Measurements from ENCODE around the gene HOXA6.

DNA sequence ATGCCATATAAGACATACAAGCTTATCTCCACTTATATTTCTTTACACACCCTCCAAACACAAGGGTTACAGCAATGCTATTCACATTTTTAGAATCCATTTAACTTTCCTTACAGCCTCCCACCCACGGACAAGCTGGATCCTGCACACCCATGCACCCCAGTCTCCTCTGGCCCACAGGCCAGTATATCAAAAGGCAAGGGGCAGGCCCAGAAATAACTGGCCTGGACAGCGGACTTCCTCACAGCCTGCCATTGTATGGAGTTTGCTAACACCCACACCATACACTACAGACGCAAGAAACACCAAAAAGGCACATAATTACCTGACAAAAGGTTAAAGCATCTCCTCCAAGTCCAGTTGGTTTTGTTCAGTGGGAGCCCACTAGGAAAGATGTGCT lies 29.0 kb downstream of the HOXA6 start:
- TF ChIP-seq, protein P1, sequence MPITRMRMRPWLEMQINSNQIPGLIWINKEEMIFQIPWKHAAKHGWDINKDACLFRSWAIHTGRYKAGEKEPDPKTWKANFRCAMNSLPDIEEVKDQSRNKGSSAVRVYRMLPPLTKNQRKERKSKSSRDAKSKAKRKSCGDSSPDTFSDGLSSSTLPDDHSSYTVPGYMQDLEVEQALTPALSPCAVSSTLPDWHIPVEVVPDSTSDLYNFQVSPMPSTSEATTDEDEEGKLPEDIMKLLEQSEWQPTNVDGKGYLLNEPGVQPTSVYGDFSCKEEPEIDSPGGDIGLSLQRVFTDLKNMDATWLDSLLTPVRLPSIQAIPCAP (CRISPR knock-in tag; IDR thresholded peaks at IDR 0.05), result no peak
- TF ChIP-seq, protein P2, sequence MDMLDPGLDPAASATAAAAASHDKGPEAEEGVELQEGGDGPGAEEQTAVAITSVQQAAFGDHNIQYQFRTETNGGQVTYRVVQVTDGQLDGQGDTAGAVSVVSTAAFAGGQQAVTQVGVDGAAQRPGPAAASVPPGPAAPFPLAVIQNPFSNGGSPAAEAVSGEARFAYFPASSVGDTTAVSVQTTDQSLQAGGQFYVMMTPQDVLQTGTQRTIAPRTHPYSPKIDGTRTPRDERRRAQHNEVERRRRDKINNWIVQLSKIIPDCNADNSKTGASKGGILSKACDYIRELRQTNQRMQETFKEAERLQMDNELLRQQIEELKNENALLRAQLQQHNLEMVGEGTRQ (CRISPR knock-in tag; IDR thresholded peaks at IDR 0.05), result no peak
- TF ChIP-seq, protein P3, sequence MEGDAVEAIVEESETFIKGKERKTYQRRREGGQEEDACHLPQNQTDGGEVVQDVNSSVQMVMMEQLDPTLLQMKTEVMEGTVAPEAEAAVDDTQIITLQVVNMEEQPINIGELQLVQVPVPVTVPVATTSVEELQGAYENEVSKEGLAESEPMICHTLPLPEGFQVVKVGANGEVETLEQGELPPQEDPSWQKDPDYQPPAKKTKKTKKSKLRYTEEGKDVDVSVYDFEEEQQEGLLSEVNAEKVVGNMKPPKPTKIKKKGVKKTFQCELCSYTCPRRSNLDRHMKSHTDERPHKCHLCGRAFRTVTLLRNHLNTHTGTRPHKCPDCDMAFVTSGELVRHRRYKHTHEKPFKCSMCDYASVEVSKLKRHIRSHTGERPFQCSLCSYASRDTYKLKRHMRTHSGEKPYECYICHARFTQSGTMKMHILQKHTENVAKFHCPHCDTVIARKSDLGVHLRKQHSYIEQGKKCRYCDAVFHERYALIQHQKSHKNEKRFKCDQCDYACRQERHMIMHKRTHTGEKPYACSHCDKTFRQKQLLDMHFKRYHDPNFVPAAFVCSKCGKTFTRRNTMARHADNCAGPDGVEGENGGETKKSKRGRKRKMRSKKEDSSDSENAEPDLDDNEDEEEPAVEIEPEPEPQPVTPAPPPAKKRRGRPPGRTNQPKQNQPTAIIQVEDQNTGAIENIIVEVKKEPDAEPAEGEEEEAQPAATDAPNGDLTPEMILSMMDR (IDR thresholded peaks at IDR 0.05), result no peak
- TF ChIP-seq RELA (CRISPR knock-in tag; IDR thresholded peaks at IDR 0.05; ENCODE audit: borderline replicate concordance) (no peak), MXD4 (CRISPR knock-in tag; IDR thresholded peaks at IDR 0.05; ENCODE audit: borderline replicate concordance) (no peak), IRF2 (CRISPR knock-in tag; IDR thresholded peaks at IDR 0.05; ENCODE audit: borderline replicate concordance, low read depth) (no peak), OVOL2 (CRISPR knock-in tag; IDR thresholded peaks at IDR 0.05; ENCODE audit: borderline replicate concordance) (no peak)
- TF ChIP-seq, protein P4, sequence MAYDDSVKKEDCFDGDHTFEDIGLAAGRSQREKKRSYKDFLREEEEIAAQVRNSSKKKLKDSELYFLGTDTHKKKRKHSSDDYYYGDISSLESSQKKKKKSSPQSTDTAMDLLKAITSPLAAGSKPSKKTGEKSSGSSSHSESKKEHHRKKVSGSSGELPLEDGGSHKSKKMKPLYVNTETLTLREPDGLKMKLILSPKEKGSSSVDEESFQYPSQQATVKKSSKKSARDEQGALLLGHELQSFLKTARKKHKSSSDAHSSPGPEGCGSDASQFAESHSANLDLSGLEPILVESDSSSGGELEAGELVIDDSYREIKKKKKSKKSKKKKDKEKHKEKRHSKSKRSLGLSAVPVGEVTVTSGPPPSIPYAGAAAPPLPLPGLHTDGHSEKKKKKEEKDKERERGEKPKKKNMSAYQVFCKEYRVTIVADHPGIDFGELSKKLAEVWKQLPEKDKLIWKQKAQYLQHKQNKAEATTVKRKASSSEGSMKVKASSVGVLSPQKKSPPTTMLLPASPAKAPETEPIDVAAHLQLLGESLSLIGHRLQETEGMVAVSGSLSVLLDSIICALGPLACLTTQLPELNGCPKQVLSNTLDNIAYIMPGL (CRISPR knock-in tag; IDR thresholded peaks at IDR 0.05), result no peak
